ELF-1 (cell line): ENCODE data around the gene TBC1D12.
"Not testable (repeated sequence)": the region's sequence is repeated elsewhere in the genome, so short reads cannot be mapped to it uniquely, and the experiment has no call there.

Source experiments
- DNase-seq: peaks from one replicate; pipeline ENCODE4 v3.0.0-alpha.2; 2016; ENCODE audit warnings: low read depth, low spot score

TBC1D12 gene

DNA sequence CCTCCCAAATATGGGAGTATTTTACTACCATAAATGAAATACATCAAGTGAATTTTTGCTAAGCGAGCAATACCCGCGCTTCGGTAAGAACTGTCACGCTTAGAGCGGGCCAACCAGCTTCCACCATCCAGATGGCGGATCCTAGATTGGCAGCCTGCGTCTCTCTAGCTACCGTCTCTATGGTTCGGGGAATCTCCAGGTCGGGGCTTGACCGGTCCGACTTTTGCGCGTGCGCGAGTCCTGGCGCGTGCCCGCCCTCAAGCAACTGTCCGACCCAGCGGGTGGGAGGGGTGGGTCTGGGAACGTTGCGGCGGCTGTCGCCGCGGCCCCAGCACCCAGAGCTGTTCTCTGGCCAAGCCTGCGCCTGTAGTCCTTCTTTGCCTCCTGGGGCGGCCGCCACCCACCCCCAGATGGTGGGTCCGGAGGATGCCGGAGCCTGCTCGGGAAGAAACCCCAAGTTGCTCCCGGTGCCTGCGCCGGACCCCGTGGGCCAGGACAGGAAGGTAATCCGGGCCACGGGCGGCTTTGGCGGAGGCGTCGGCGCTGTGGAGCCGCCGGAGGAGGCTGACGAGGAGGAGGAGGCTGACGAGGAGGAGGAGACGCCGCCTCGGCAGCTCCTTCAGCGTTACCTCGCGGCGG lies at the start of gene TBC1D12:
TSS of gene TBC1D12 (plus strand) at position 338 of the 639 bp plus-strand sequence. CDS start at position 411, 73 bp downstream.
- DNase-seq, result peak; percentile 95

DNA sequence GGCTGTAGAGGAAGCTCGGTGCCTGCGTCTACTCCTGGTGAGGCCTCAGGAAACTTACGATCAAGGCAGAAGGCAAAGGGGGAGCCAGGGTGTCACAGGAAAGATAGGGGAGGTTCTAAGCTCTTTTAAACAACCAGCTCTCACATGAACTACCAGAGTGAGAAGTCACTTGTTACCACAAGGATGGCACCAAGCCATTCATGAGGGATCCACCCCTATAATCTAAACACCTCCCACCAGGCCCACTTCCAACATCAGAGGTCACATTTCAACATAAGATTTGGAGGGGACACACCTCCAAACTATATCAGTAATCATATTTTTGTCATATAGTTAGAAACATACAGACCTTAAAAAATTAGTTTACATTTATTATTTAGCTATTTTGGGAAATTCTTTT lies 49.0 kb upstream of the TBC1D12 start:
- DNase-seq, result no peak

GRCh38 chr10:94355841-94356240 lies 46.5 kb upstream of the TBC1D12 start:
- no peak for DNase-seq

DNA sequence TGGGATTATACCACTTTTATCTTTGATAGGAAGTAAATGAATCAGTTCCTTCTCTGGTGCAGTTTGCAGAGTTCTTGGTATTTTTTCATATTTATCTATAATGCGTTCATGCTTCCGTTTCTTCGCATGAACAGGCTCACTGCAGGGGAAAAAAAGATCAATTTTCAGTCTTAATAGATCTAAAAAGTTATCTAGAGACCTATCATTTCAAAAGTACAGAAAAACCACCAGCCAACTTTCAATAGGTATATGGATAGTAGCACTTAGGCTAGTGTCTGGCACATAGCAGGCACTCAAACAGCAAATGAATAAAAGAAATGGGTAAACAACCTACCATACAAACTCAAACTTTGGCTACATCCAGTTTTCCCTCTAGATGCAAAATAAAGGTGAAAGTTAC lies 45.1 kb upstream of the TBC1D12 start:
- DNase-seq, result no peak

GRCh38 chr10:94358480-94358879 lies 43.9 kb upstream of the TBC1D12 start:
- peak; percentile 34 for DNase-seq

DNA sequence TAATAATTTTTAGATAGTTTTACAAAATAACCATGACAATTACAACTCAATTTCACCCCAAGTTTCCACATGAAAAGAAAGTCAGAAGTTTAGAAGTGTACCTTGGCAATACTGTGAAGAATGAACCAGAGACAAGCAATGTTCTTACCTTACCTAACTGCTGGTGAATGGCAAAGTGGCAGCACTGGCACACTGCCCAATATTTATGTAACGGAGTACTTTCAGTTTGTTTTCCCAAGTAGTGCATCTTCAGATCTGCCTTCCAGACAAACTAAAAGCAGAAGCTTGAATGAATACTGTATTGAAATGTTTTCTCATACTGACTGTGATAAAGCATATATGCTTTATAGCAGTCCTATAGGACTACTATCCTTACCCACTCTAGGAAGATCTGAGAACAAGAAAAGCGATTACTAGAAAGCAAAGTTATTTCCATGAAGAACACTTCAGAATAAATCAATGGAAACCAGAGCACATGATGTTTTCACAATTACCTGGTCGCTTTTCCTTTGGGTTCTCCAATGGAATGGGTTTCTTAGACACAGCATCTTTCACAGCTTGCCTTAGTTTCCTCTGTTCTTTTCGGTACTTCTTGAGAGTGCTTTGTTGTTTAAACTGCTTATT lies 41.1 kb upstream of the TBC1D12 start:
- DNase-seq, result no peak

GRCh38 chr10:94362360-94363250 lies 39.7 kb upstream of the TBC1D12 start, which contains the start of gene NOC3L:
NOC3L (minus strand) TSS chr10:94362939; CDS start chr10:94362838, 101 bp downstream.
- DNase-seq, result peak; percentile 97

GRCh38 chr10:94363251-94363565 lies 39.1 kb upstream of the TBC1D12 start:
- DNase-seq, result no peak

DNA sequence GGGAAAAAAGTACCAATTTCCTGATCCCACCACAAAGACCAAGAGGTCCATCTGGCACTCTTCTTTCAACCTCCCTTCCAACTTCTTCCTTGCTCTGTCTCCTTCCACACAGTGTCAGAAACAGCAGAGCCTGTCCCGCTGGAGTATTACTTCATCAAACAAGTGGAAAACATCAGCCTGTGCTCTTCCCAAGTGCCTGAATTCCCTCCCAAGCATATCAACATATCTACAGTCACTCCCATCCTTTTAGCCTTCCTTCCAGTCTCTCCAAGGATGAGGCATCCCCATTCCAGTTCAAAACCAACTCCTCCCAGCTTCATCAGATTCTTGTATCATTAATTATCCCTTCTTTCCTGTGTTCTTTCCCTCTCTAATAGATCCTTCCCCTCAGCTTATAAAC lies 37.9 kb upstream of the TBC1D12 start:
- no peak for DNase-seq

DNA sequence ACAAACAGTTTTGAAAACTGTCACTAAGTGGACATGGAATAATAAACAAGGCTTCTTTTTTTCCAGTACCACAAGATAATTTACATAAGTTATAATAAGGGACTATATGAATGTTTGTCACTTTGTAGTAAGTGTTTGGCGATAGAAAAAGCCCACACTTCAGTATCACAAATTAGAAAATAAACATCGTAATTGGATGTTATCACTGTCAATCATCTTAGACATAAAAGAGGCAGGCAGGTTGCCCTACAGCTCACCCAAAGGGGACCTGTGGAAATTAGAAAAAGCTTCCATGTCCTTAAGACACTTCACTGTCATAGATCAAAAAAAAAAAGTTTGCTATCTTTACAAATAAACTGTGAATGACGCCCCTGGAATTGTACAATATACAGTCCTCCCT lies 36.0 kb upstream of the TBC1D12 start:
- no peak for DNase-seq

- no peak for DNase-seq
Measured at GRCh38 chr10:94370501-94370900, 31.8 kb upstream of the TBC1D12 start.

- DNase-seq, result no peak
Measured at GRCh38 chr10:94375374-94375773, 27.0 kb upstream of the TBC1D12 start.

DNA sequence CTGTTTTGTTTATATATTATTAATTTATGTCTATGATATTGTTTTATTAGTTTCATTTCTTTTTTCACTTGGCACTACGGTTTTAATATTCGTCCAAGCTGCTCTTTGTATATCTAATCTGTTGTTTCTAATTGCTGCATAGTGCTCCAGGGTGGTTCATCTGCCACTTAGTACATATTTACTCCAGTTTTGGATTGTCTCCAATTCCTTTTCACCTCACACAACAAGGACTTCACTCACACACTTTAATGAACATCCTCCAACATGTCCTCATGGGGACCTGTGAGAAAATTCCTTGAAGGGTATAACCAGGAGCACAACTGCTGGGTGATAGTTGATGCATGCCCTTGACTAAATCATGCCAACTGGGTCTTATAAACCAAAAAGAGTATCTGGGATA lies 25.5 kb upstream of the TBC1D12 start:
- DNase-seq, result no peak

GRCh38 chr10:94383530-94383929 lies 18.8 kb upstream of the TBC1D12 start:
- DNase-seq, result no peak

DNA sequence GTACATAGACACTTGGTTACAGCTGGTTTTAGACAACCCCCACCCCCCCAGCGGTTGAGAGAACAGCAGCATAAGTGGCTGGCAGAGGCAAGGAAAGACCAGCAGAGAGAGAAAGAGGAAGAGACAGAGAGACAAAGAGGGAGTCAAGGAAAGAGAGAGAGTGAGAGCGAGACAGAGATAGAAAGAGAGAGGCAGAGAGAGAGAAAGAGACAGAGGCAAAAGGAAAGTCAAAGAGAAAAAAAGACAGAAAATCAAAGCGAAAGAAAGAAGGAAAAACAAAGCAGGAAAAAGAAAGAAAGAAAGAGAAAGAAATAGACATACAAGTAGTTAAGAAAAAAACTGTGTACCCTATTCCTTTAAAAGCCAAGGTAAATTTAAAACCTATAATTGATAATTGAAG lies 16.6 kb upstream of the TBC1D12 start:
- DNase-seq, result not testable (repeated sequence)

- DNase-seq, result not testable (repeated sequence)
Measured at GRCh38 chr10:94392117-94392516, 10.2 kb upstream of the TBC1D12 start.

DNA sequence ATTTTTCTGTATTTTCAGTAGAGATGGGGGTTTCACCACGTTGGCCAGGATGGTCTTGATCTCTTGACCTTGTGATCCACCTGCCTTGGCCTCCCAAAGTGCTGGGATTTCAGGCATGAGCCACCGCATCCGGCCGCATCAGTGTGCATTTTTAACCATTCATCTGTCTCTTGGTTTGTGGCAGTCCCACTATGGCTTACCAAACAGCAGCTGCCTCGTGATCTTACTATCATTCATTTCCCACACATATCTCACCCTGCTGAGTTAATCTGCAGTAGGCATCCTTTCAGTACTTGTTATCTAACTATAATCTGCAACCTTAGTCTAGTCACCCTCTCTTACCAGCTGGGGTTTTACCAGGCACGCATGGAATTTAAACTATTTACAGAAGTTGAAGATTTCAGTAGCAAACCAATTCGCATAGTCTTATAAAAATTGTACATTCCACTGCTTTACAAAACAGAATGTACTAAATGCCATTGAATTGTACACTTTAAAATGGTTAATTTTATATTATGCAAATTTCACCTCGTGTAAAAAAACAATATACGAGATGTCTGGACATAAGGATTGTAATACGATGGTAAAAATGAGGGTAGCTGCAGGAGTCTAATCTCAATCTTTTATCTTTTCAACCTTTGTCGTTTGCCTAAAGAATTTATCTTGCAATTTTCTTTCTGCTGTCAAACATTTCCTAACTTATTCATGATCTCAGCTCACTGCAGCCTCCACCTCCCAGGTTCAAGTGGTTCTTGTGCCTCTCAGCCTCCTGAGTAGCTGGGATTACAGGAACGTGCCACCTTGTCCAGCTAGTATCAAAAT lies 4.6 kb upstream of the TBC1D12 start:
- DNase-seq, result peak; percentile 3

DNA sequence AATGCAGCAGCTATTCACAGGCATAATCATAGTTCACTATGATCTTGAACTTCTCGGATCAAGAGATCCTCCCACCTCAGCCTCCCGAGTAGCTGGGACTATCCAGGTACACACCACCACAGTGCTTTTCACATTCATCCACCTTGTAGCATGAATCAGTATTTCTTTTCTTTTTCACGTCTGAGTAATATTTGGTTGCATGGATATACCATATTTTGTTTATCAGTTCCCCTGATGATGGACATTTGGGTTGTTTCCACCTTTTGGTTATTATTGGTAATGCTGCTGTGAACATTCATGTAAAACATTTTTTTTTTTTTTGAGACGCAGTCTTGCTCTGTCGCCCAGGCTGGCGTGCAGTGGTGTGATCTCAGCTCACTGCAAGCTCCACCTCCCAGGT lies 3.6 kb upstream of the TBC1D12 start:
- DNase-seq, result no peak

GRCh38 chr10:94402843-94403379 lies 570 bp downstream of the TBC1D12 start:
- DNase-seq, result peak; percentile 60

- peak; percentile 63 for DNase-seq
Measured at GRCh38 chr10:94403380-94404213, 1.3 kb downstream of the TBC1D12 start.

- no peak for DNase-seq
Measured at GRCh38 chr10:94405406-94405805, 3.1 kb downstream of the TBC1D12 start.
